Vagina (tissue), 2 donors: ENCODE measurements around the gene MAP1LC3B2. TPM values are rescaled to one million over a fixed set of nuclear protein-coding genes. Genes with fewer than 3 reads are reported as not detected.

Source experiments
- DNase-seq, 2 donors: peaks; one replicate each; pipeline ENCODE4 v3.0.0-alpha.2; 2017; ENCODE audit errors: extremely low spot score in 2 of 2
- H3K27ac ChIP-seq: fragments of 200-600 bp; sonication (generic); one replicate; pipeline ENCODE4 v1.5.1; 2019
- H3K27me3 ChIP-seq: fragments of 200-600 bp; sonication (generic); one replicate; pipeline ENCODE4 v1.5.1; 2019
- H3K36me3 ChIP-seq, 2 donors: fragments of 200-600 bp; sonication (generic); one replicate each; pipeline ENCODE4 v1.5.1; 2017 to 2019
- H3K4me1 ChIP-seq: fragments of 200-600 bp; sonication (generic); one replicate; pipeline ENCODE4 v1.5.1; 2019
- H3K4me3 ChIP-seq, 2 donors: fragments of 200-600 bp; sonication (generic); 1 replicate in 1 of 2; 2 replicates in 1 of 2; pipeline ENCODE4 v1.5.1; 2016 to 2019
- H3K9me3 ChIP-seq: fragments of 200-600 bp; sonication (generic); one replicate; pipeline ENCODE4 v1.5.1; 2019
- POLR2A ChIP-seq, 2 donors: fragments of 450-650 bp; IDR thresholded peaks; one replicate each; pipeline ENCODE4 v1.6.1; 2017; ENCODE audit warnings: antibody characterized with exemption in 2 of 2, mild to moderate bottlenecking in 2 of 2, moderate library complexity in 2 of 2
- POLR2AphosphoS5 ChIP-seq, 2 donors: sonication (generic); formaldehyde crosslinking; IDR thresholded peaks; one replicate each; pipeline ENCODE4 v1.9.0; 2017; ENCODE audit warnings: antibody characterized with exemption in 2 of 2, mild to moderate bottlenecking in 2 of 2, low read depth in 1 of 2; ENCODE audit not compliant: insufficient read depth in 1 of 2
- intact Hi-C: fragments of 100-400 bp; cut with DNase I; formaldehyde crosslinking; loops from one replicate; pipeline ENCODE4 v1.15.1; 2023
- total RNA-seq: library from RNA; depleted of rRNA; stranded (reverse); fragments of >200 nt; gene quantifications from one replicate; pipeline ENCODE4 v1.2.3, GENCODE V29; 2016
- TF ChIP-seq, protein P1 (sequence below), 3 experiments: fragments of 450-650 bp in 2 of 3; fragments of 200-600 bp in 1 of 3; sonication (generic) in 1 of 3; IDR thresholded peaks; one replicate each; pipeline ENCODE4 v1.5.1; 2017 to 2019; ENCODE audit warnings: antibody characterized with exemption in 3 of 3, mild to moderate bottlenecking in 2 of 3, moderate library complexity in 2 of 3

Gene MAP1LC3B2
- total RNA-seq, 1 donor from 2014 or later = not detected

DNA sequence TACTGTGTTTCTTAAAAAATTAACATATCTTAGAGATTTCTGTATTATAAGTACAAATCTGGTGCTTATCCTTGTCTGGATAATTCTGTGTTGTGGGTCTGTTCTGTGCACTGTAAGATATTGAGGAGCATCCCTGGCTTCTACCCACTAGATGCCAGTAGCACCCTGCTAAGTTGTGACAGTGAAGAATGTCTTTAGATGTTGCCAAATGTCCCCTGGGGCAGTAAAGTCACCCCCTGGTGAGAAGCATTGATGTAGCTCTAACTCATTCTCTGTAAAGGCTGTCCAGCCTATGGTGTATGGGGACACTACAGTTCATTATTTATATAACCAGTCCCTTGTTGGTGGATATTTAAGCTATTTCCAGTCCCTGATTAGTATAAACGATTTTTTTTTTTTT is 31.4 kb downstream of the MAP1LC3B2 start:
- H3K4me3 ChIP-seq = no peak overlapping the region
- intact Hi-C loops = loop anchor here (10.0 kb wide), 1 partner anchor 156 kb away; no protein-coding TSS in a partner anchor
- TF ChIP-seq POLR2A (IDR thresholded peaks at IDR 0.05) (no peak), POLR2AphosphoS5 (IDR thresholded peaks at IDR 0.05; ENCODE audit: insufficient read depth in 1 of 2, low read depth in 1 of 2) (no peak)
- TF ChIP-seq, protein P1, sequence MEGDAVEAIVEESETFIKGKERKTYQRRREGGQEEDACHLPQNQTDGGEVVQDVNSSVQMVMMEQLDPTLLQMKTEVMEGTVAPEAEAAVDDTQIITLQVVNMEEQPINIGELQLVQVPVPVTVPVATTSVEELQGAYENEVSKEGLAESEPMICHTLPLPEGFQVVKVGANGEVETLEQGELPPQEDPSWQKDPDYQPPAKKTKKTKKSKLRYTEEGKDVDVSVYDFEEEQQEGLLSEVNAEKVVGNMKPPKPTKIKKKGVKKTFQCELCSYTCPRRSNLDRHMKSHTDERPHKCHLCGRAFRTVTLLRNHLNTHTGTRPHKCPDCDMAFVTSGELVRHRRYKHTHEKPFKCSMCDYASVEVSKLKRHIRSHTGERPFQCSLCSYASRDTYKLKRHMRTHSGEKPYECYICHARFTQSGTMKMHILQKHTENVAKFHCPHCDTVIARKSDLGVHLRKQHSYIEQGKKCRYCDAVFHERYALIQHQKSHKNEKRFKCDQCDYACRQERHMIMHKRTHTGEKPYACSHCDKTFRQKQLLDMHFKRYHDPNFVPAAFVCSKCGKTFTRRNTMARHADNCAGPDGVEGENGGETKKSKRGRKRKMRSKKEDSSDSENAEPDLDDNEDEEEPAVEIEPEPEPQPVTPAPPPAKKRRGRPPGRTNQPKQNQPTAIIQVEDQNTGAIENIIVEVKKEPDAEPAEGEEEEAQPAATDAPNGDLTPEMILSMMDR (IDR thresholded peaks at IDR 0.05) = no peak

GRCh38 chr12:116591855-116592637 is 32.9 kb downstream of the MAP1LC3B2 start:
- Histone ChIP-seq H3K4me1 (peaks cover 31% of the 10 kb centered on the region), H3K36me3 (no peaks in the 10 kb centered on the region), H3K27ac (peak overlapping the region; percentile 35), H3K9me3 (no peaks in the 10 kb centered on the region), H3K27me3 (no peaks in the 10 kb centered on the region), H3K4me3 (no peak overlapping the region)
- intact Hi-C loops = loop anchor here (10.0 kb wide), 1 partner anchor 157 kb away; no protein-coding TSS in a partner anchor
- no peak for DNase-seq
- TF ChIP-seq POLR2AphosphoS5 (IDR thresholded peaks at IDR 0.05; ENCODE audit: insufficient read depth in 1 of 2, low read depth in 1 of 2) = peak in 1 of 2 donors; percentile 43
- TF ChIP-seq, protein P1 (IDR thresholded peaks at IDR 0.05) = no peak

More for the DNA sequence above, 31.4 kb downstream of the MAP1LC3B2 start:
- no peaks in the 10 kb centered on the region for H3K36me3 ChIP-seq
- no peak for DNase-seq
- no peaks in the 10 kb centered on the region for H3K27me3 ChIP-seq
- peaks cover 31% of the 10 kb centered on the region for H3K4me1 ChIP-seq
- H3K27ac ChIP-seq = no peak overlapping the region
- H3K9me3 ChIP-seq = no peaks in the 10 kb centered on the region

DNA sequence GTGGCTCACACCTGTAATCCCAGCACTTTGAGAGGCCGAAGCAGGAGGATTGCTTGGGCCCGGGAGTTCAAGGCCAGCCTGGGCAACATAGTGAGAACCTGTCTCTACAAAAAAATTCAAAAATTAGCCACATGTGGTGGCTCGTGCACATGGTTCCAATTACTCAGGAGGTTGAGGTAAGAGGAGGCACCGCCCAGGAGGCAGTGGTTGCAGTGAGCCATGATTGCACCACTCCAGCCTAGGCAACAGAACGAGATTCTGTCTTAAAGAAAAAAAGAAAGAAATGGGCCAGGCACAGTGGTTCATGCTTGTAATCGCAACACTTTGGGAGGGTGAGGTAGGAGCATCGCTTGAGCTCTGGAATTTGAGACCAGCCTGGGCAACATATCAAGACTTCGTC is 33.5 kb downstream of the MAP1LC3B2 start:
- Histone ChIP-seq H3K27ac (peak overlapping the region; percentile 35), H3K4me1 (peaks cover 31% of the 10 kb centered on the region), H3K36me3 (no peaks in the 10 kb centered on the region), H3K9me3 (no peaks in the 10 kb centered on the region), H3K27me3 (no peaks in the 10 kb centered on the region), H3K4me3 (no peak overlapping the region)
- intact Hi-C loops = loop anchor here (10.0 kb wide), 1 partner anchor 158 kb away; no protein-coding TSS in a partner anchor
- no peak for DNase-seq
- TF ChIP-seq POLR2A (IDR thresholded peaks at IDR 0.05) (no peak), POLR2AphosphoS5 (IDR thresholded peaks at IDR 0.05; ENCODE audit: insufficient read depth in 1 of 2, low read depth in 1 of 2) (no peak)
- TF ChIP-seq, protein P1 (IDR thresholded peaks at IDR 0.05) = no peak

DNA sequence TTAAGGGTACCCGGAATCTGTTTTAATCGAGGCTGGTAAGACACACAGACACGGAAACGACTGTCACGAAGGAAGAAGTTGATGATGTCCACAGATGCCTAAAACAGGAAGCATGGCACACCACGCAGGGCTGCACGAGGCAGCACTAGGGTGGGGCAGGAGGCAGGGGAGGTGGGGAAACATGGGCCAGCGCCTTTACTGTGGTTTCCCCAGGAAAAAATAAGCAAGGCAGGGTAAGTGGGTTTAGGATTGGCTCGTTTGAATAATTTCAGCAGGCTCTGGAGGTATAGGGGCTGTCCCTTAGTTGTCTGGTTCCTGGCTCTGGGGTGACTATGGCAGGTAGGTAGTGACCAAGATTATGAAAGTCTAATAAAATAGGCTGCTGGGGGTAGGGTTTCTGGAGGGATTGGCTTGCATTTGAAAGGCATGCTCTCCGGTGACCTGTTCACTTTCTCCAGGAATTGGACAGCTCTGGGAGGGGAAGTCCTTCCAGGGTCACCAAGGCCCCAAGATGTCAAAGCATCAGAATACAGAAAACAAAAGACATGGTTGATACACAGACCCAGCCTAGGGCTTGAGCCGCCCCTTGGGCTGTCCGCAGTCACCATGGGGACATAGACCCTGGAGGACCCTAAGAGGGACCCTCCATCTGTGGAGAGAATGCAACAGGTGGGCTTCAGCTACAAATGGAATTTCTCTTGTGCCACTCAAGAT is 35.3 kb downstream of the MAP1LC3B2 start:
- no peak for DNase-seq
- peaks cover 47% of the 10 kb centered on the region for H3K4me1 ChIP-seq
- no peaks in the 10 kb centered on the region for H3K27me3 ChIP-seq
- intact Hi-C loops = loop anchor here (10.0 kb wide), 1 partner anchor 160 kb away; no protein-coding TSS in a partner anchor
- no peaks in the 10 kb centered on the region for H3K36me3 ChIP-seq
- no peak overlapping the region for H3K4me3 ChIP-seq
- H3K27ac ChIP-seq = no peak overlapping the region
- no peaks in the 10 kb centered on the region for H3K9me3 ChIP-seq
- TF ChIP-seq POLR2AphosphoS5 (IDR thresholded peaks at IDR 0.05; ENCODE audit: insufficient read depth in 1 of 2, low read depth in 1 of 2) = no peak
- TF ChIP-seq, protein P1 (IDR thresholded peaks at IDR 0.05) = no peak
- TF ChIP-seq POLR2A (IDR thresholded peaks at IDR 0.05) = no peak
